ENCODE data around the gene SLAMF9.

The SLAMF9 gene

DNA sequence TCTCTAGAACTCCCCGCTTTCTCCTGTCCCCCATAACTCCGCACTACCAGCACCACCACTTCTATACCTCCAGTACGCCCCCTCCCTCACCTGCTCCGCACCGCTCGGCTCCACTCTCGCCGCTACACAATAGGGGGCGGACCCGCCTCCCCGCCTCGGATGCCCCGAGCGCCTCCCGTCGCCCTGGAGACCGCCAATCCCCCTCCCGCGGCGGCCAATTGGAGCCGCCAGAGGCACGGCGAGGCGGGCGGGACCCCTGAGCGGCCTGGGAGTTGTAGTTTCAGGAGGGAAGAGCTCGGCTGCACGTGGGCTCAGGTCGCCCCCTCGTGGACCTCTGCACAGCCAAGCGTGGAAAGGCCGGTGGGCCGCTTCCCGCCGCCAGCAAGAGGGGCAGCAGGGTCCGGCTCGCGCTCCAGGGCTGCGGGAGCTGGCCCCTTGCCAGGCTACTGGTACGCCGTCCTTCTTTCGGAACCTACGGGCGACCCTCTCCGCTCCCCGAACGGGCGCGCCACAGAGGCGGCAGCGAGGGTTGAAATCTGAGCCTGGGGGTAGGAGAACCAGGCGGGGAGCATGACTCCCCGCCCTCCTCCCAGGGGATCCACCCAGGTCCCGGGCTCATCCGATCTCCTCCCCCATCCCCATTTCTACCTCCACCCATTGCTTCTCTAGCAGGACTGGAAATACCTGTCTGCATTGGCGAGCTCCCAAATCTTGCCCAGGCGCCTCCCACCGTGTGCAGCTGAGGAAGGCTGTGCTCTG, 8.4 kb downstream of the SLAMF9 start, which contains the start of gene IGSF9:
IGSF9 (minus strand) TSS at position 131 of the 759 bp plus-strand sequence. CDS start 2,159 bp downstream, outside the sequence.
- no peak for DNase-seq (ENCODE audit: low spot score)

DNA sequence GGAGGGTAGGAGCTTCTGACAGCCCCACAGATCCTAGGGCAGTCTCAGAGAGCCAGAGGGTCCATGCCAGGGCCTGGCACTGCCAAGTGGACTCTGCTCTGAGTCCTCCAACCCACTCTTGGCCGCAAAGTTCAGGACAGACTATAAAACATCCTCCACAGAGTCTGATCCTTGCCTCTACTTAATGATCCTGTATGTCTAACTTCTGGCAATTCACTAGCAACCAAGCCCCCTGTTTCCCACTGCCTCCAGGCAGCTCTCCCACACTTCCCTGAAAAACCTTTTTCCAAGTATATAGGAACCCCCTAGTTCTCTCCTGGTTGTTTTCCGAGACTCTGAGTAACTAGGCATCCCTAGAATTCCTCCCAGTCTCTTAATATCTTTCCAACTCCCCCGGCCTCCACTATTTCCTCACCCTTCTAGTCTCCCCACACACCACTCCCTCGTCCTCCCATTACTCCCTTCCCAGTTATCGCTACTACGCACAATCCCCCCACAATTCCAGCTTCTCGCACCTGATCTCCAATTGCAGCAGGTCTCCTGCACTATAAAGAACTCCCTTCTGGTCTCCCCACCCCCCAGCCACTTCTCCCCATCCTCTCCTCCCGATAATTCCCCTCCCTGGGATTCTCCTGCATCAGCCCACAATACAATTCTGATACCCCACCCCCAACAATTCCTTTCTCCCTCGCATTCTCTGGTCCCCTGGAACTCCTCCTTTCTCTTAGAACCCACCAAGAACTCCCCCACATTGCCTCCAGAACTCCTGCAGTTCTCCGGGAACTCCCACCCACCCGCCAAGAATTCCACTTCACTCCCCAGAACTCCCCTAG, 9.2 kb downstream of the SLAMF9 start:
- DNase-seq (ENCODE audit: low spot score): no peak

DNA sequence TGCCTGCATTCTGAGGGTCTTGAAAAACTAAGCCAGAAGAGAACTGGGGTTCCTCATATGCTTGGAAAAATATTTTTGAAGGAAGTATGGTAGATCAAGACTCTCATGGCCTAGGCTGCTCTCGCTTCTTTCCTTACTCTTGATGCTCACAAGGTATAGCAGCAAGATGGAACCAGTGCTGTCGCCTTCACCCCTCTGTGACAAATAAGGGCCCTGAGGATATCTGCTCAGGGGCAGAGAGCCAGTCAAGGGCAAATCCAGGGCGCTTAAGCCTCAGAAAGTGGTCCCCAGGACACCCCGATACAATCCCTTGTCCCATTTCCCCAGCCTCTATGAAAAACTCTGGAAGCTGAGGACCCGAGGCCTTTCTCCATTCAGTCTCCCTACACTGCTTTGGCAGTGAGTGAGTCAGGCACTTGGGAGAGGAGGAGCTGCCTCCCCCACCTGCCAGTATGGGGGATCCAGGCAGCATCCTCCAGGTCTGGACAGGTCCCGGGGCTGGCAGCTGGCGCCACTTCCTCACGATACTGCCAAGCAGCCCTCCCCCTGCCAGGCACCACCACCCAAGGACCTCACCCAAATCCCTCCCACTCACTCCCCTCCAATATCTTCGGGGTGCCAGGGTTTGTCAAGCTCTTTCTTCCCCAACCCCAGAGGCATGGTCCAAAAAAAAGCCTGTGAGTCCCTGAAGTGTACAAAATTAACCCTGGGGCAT, 10.0 kb downstream of the SLAMF9 start:
- no peak for DNase-seq (ENCODE audit: low spot score)

DNA sequence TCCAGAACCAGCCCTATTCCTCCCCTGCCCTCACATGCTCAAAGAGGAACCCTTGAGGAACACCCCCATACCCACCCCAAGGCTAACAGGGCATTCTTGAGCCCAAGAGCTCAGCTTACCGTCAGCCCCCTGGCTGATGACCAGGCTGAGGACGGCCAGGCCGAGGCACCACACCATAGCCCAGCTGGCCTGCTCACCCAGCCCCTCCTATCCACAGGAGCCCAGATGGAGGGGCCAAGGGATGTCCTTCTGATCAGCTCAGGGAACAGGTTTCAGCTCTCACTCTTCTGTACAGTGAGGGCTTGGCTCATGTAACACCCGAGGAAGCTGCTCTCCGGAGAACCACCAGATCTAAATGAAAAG, 10.8 kb downstream of the SLAMF9 start:
- no peak for DNase-seq (ENCODE audit: low spot score)

DNA sequence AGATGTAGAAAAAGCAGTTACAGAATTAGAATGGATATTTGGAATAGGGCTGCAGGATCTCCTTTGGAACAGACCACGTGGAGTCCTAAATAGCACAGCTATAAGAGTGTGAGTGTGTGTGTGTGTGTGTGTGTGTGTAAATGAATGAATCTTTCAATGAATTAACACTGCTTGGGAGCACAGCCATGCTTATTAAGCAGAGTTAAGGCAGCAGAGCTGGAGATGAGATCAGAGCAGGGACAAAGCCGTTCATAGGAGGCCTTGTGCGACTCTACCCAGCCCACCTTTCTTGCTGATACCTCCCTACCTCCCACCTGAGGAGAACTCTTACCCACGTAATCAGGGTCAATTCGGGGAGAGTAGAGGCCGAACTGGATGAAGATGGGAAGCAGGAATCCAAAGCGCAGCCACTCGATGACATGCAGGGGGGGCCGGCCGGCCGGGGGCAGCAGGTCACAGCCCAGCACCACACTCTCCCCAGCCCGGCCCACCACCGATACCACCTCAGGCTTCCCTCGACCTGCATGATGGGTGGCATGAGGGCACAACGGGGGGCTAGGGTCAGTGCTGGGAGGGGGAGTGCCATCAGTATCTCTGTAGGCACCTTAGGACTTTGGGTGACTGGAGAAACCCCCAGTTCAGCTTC, 11.3 kb downstream of the SLAMF9 start:
- no peak for DNase-seq (ENCODE audit: low spot score)

DNA sequence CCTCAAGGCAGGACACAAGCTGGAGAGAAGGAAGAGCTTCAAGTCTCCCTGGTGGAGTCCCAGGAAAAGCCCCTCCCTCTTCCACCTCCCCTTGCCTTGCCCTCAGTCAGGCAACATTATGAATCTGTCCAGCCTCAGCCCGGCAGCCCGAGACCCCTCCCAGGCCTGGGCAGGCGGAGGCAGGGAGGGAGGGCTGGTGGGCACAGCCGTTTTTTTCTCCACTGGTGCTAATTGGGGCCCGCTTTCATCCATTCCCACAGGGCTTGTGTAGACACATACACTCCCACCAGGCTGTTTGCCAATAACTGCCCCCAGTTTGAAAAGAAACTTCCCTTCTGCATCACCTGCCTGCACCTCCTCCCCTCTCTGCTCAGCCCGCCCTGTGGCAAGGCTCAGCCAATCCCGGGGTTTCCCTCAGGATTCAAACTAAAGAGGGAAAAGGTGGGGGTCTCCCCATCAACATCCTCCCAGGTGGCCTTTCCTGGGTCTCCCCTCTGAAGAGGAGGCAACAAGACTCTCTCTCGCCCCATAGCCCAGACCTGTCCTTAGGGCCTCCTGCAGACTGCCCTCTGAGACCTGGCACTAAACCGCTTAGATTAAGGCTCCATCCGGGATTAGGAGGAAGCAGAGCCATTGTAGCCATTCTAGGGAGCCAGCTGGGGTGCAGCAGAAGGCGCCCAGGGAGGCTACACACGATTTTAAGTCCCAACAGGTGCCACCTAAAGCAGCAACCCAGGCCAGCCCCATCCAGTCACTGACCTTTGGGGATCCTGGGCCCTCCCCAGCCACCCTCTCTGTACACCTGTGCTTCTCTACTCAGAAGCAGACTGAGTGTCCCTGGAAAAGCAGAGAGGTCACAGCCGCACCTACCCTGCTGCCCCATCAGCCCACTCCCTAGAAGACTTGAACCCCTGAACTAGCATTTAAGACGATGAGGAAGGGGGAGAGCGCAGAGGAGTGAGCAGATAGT, 12.2 kb downstream of the SLAMF9 start:
- DNase-seq (ENCODE audit: low spot score): no peak

DNA sequence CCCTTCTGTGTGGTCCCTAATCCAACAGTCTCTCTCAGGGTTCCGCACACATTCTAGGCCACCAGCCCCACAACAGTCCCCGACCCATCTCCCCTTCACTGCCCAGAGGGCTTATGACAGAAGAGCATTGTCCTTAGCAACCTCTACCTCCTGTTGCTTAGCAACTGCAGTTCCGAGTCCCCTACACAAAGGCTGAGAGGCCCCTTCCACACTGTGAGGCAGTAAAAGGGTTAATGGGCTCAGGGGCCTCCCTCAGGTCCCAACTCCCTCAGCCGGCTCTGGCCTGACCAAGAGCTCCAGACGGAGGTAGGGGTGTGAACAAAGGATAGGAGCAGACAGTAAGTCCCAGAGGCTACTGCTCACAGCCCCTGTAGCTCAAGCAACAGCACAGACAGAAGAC, 12.9 kb downstream of the SLAMF9 start:
- DNase-seq (ENCODE audit: low spot score): no peak

DNA sequence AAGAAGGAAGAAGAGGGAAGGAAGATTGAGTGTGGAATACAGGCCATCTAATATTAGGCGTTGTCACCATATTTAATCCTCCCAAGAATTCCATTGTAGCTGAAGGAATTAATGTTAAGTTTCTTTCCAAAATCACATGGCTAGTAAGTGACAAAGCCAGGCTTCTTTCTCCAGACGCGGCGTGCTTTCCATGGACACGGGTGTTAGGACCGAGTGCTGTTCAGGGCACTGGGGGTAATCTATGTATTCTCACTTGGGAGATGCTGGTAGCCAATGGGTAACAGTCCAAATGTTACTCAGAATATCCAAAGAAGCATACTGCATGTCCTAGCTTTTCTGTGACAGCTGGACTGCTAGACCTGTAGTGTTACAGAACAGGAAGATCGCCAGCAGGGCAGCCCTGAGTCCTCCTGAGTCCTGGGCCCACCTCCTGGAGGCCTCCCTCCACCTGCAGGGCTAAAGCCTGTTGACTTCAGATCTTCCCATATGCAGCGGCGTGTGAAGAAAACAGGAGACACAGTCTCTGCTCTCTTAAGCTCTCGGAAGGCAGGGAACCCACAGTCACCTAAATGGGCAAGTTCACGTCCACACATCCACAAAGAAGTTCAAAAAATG, 13.9 kb downstream of the SLAMF9 start:
- no peak for DNase-seq (ENCODE audit: low spot score)

DNA sequence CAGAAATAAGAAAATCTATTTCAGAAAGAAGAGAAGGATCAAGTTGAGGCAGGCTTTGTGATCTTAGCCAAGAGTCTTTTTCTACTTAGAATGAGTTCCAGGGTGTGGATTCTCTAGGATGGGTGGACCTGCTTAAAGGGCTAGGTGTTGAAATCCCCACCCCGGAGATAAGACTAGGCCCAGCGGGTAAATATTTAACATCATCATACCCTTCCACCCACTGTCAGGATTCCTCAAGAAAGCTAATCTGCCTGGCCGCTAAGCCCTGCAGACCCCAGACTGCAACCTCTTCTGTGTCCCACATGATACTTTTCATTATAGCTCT, 14.4 kb downstream of the SLAMF9 start:
- no peak for DNase-seq (ENCODE audit: low spot score)

DNA sequence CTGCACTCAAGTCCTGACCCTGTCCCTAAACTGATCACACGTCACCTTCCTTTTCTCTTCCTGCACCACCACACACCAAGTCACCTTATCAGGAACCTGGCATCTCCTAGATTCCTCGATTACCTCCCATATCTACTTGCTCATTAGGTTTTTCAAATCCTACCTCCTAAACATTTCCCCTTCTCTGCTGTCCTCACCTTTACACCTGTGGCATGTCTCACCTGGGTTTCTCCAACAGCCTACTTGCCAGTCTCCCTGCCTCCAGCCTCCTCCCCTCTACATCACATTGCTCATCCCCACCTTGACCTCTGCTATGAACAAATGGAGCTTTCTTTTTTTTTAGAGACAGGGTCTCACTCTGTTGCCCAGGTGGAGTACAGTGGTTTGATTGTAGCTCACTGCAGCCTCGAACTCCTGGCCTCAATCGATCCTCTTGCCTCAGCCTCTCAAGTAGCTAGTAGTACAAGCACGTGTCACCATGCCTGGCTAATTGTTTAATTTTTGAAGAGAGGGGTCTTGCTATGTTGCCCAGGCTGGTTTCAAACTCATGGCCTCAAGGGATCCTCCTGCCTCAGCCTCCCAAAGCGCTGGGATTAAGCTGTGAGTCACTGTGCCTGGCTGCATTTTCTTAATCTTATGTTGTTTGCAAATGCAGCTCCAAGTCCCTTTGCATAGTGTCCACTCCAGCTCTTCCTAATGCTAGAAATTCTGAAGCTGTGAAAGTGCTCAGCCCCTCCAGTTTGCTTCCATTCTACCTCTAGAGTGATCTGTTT, 14.9 kb downstream of the SLAMF9 start:
- DNase-seq (ENCODE audit: low spot score): no peak

DNA sequence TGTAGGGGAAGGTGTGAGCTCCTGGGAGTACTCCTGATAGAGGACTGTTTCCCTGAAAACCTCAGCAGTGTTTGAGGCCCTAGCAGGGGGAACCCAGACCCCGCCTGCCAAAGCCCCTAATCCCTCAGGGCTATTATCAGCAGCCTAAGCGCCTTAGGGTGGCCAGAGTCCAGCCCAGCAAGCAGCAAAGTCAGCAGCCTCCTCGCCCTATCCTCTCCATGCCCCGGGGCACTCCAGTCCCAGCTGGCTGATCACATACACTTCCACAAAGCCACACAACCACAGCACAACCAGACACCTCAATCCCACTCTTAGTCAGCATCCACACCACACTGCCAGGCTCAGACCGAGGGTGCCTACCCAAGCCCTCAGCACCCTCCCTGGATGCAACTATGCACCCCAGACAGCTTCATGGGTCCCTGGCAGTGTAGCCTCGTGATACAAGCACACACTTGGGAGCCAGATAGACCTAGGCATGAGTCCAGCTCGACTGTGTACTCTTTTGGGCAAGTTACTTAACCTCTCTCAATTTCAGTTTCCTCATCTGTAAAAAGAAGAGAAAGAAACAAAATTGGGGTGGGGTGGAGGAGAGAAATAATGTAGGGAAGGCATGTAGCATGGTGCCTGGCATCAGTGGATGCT, 15.7 kb downstream of the SLAMF9 start:
- no peak for DNase-seq (ENCODE audit: low spot score)

DNA sequence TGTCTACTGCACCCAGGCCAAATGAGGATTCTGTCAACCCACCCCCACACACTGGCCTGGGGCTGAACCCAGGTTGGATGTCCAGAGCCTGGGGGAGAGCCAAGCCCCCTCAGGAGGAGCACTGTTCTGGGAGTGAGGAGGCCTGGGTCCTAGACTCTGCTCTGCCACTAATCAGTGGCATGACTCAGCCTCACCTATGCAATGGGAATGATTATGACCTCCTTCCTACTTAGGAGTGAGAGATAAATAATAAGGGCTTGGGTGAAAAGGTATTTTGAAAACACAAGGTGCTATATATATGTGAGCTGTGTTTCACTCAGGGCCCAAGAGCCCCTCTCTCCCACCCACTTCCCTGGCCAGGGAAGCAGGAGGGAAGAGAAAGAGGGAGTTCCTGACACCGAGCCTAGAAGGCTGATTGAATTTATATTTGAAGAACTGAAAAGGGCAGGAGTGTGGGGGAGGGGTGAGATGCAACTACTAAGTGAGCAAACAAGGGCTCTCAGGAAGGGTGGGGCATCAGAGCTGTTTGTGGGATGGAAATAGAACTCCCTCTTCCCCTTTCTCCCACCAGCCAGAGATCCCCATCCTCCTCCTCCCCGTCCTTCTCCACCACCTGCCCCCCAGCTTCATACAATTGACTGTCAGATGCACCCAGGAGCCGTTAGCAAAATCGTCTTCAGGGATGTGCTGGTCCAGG, 16.8 kb downstream of the SLAMF9 start:
- DNase-seq (ENCODE audit: low spot score): no peak

DNA sequence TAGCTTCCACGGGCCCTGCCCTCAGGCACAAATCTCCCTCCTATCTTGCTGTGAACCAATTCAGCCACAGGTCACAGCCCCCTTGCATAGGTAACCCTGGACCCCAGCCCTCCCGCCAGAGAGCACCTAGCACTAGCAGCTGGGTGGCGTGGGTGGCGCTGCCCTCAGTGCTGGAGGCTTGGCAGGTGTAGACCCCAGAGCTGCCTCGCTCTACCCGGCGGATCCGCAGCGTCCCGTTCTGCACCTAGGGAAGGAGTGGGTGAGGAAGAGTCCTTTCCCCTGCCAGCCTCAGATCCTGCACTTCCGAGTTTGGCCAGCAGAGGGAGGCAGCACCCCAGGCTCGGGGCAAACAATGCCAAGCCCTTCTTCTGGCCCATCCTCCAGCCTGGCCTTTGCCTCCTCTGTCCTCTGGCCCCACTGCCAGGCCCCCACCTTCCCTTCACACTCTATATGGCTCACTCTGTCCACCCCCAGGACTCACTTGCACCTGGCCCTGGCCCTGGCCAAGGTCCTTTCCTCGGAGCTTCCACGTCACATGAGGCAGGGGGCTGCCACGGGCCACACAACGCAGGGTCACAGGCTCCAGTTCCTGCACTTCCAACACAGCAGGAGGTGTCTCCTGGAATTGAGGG, 17.6 kb downstream of the SLAMF9 start:
- no peak for DNase-seq (ENCODE audit: low spot score)

DNA sequence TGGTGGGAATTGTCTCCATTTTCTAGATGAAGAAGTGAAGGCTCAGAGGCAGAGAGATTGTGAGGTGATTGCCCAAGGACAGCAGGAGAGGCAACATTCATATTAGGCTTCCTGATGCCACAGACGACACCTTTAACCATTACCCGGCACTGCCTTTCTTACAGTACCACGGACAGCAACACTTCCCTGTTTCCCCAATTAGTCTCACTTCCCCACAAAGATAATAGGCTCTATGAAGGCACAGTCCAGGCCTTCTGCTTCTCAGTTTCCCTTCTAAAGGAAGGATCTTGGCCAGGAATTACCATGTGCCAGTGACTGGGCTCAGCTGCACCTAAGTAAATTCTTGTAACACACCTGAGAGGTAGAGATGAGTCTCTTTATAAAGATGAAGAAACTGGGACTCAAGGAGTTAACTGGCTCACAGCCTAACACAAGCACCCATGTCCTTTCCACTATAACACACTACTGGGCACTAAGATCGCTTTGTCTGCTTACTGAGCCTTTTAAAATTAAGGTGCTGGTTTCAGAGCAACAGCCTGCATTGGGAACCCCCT, 18.2 kb downstream of the SLAMF9 start:
- no peak for DNase-seq (ENCODE audit: low spot score)

DNA sequence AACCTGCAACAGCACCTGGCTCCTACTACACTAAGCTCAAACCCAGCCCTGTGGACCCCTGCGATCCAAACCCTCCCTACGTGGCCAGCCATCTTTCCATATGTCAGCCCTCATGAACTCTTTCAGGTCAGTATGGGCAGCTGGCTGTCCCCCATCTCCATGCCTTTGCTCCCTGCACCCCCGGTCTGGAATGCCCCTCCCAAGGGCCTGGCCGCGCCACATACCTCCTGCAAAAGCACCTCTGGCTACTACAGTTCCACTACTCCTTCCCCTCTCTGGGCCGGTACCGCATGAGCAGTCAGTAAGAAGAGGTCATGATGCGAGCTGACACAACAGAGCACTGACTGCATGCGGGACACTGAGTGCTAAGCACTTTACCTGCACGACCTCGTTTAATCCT, 18.7 kb downstream of the SLAMF9 start:
- no peak for DNase-seq (ENCODE audit: low spot score)

DNA sequence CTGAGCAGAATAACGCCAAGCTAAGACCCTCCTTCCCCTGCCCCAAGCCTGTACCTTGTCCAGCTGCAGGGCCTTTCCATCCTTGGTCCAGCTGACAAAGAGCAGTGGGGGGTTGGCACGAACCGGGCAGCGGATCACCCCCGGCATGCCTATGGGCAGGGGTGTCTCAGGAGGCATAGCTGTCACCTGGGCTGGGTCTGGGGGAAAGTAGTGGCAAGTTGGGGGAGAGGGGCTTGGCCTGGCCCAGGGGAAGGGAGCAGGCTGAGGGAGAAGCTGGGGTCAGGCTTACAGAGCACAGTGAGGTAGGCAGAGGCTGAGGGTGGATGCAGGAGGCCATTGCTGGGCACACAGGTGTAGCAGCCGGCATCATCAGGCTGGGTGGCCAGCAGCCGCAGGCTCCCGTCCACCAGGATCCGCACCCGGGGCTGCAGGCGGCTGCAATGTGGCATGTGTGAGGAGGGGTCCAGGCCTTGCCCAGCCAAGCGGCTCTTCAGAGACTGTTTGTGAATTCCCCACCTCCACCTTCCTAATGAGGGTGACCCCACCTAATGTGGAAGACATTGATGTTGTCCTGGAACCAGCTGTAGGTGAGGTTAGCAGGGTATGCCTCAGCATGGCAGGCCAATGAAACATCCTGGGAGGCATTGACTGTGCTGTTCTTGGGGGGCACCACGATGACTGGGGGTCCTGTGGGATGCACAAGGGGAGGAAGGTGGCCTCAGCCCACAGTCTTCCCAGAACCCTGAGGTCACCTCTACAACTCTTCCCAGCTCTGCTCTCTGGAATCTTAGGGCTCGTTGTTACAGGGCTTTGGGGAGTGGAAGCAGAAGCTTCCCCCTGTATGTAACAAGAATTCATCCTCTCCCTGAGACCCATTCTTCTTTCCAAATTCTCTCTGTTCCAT, 19.6 kb downstream of the SLAMF9 start:
- no peak for DNase-seq (ENCODE audit: low spot score)

DNA sequence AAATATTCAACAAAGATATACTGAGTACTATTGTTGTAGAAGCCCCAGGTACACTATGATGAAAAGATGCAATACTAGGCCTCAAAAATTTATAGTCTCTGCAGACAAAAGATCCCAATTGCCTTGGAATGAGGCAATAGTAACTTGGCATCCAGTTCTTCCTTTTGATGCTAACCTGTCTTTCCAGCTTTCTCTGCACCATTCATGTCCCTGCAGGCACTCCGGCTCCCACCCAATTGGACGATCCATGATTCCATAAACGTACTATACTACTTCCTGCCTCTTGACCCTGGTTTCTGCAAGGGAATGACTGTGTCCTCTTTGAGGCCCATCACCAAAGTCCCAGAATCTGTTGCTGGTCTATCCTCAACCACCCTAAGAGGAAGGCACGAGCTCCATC, 20.7 kb downstream of the SLAMF9 start:
- DNase-seq (ENCODE audit: low spot score): no peak

All from RKO (cell line).